Activated CD4-positive, CD25-positive, alpha-beta regulatory T cell treated with anti-CD3 and anti-CD28 coated beads, Interleukin-2, amount 50 U/mL, for 24 hours (primary cell): ENCODE data around the gene COG7.
"Not testable (repeated sequence)": the region's sequence is repeated elsewhere in the genome, so short reads cannot be mapped to it uniquely, and the experiment has no call there.

ENCODE experiments used
- ATAC-seq, 2 donors: fragments of 150-1000 bp; cut with Tn5 transposase; one replicate each; pipeline ENCODE4 v1.10.0; 2021; ENCODE audit warnings: mild to moderate bottlenecking in 1 of 2, moderate library complexity in 1 of 2

Gene COG7

GRCh38 chr16:23452572-23453337 lies at the start of gene COG7:
COG7 (minus strand) TSS chr16:23453189; CDS start chr16:23452994, 195 bp downstream.
- peak; percentile 90 to 92 for ATAC-seq

- ATAC-seq: no peak
These were observed 49.5 kb upstream of the COG7 start for GRCh38 chr16:23502466-23502865.

GRCh38 chr16:23501291-23501690 lies 48.3 kb upstream of the COG7 start:
- no peak for ATAC-seq

GRCh38 chr16:23500862-23501225 lies 47.9 kb upstream of the COG7 start:
- ATAC-seq: no peak

- ATAC-seq: no peak
These were observed 47.3 kb upstream of the COG7 start for GRCh38 chr16:23500212-23500861.

GRCh38 chr16:23499801-23500200 lies 46.8 kb upstream of the COG7 start:
- ATAC-seq: no peak

- ATAC-seq: no peak
These were observed 45.9 kb upstream of the COG7 start for GRCh38 chr16:23498863-23499262.

- ATAC-seq: no peak
These were observed 44.5 kb upstream of the COG7 start for GRCh38 chr16:23497543-23497868.

GRCh38 chr16:23496821-23497542 lies 44.0 kb upstream of the COG7 start:
- ATAC-seq: no peak

GRCh38 chr16:23495671-23496070 lies 42.7 kb upstream of the COG7 start:
- no peak for ATAC-seq

GRCh38 chr16:23494188-23494587 lies 41.2 kb upstream of the COG7 start:
- ATAC-seq: no peak

- no peak for ATAC-seq
These were observed 38.8 kb upstream of the COG7 start for GRCh38 chr16:23491490-23492391.

- ATAC-seq: no peak
These were observed 33.5 kb upstream of the COG7 start for GRCh38 chr16:23486480-23486879.

GRCh38 chr16:23485841-23486240 lies 32.9 kb upstream of the COG7 start:
- no peak for ATAC-seq

- ATAC-seq: no peak
These were observed 32.2 kb upstream of the COG7 start for GRCh38 chr16:23485257-23485614.

GRCh38 chr16:23484510-23485256 lies 31.7 kb upstream of the COG7 start:
- no peak for ATAC-seq

GRCh38 chr16:23483492-23483891 lies 30.5 kb upstream of the COG7 start:
- ATAC-seq: not testable (repeated sequence)

- ATAC-seq: no peak
These were observed 29.8 kb upstream of the COG7 start for GRCh38 chr16:23482778-23483177.

- ATAC-seq: no peak
These were observed 27.3 kb upstream of the COG7 start for GRCh38 chr16:23480257-23480656.

GRCh38 chr16:23479138-23479537 lies 26.1 kb upstream of the COG7 start:
- ATAC-seq: no peak

GRCh38 chr16:23478566-23478965 lies 25.6 kb upstream of the COG7 start:
- ATAC-seq: no peak

- ATAC-seq: no peak
These were observed 23.3 kb upstream of the COG7 start for GRCh38 chr16:23476289-23476688.
